OCI-LY1 (cell line): ENCODE measurements around the gene KRT12.

ENCODE experiments used
- H2AFZ ChIP-seq: fragments of 200-600 bp; sonication (generic), shearing (Covaris generic); 2 replicates; pipeline ENCODE4 v1.6.0; 2014; ENCODE audit warnings: antibody characterized with exemption, mild to moderate bottlenecking, low read length
- H3F3A ChIP-seq: fragments of 200-600 bp; sonication (generic), shearing (Covaris generic); 2 replicates; pipeline ENCODE4 v1.6.0; 2014; ENCODE audit warnings: mild to moderate bottlenecking, antibody characterized with exemption, low read length, moderate library complexity; ENCODE audit not compliant: insufficient read depth
- H3K27ac ChIP-seq: fragments of 200-600 bp; sonication (generic); 2 replicates; pipeline ENCODE4 v1.5.1; 2014; ENCODE audit warnings: low read length, mixed run types, mild to moderate bottlenecking, low read depth; ENCODE audit not compliant: poor library complexity, severe bottlenecking
- H3K27me3 ChIP-seq: fragments of 200-600 bp; sonication (generic); 2 replicates; pipeline ENCODE4 v1.6.0; 2014; ENCODE audit warnings: antibody characterized with exemption, mild to moderate bottlenecking, low read length, moderate library complexity; ENCODE audit not compliant: insufficient read depth
- H3K36me3 ChIP-seq: fragments of 200-600 bp; sonication (generic); 2 replicates; pipeline ENCODE4 v1.6.1; 2014; ENCODE audit warnings: mild to moderate bottlenecking, antibody characterized with exemption, low read length, moderate library complexity, mixed read lengths; ENCODE audit not compliant: insufficient read depth
- H3K4me1 ChIP-seq: fragments of 200-600 bp; sonication (generic); 2 replicates; pipeline ENCODE4 v1.5.1; 2014; ENCODE audit warnings: mild to moderate bottlenecking, low read length, moderate library complexity; ENCODE audit not compliant: insufficient read depth, severe bottlenecking
- H3K4me2 ChIP-seq: fragments of 200-600 bp; sonication (generic), shearing (Covaris generic); 2 replicates; pipeline ENCODE4 v1.6.1; 2014; ENCODE audit warnings: low read length
- H3K4me3 ChIP-seq: fragments of 200-600 bp; sonication (generic); 2 replicates; pipeline ENCODE4 v1.5.1; 2014; ENCODE audit warnings: low read length, low read depth, mild to moderate bottlenecking, mixed read lengths; ENCODE audit not compliant: poor library complexity, severe bottlenecking
- H3K79me2 ChIP-seq: fragments of 200-600 bp; shearing (Covaris generic); 2 replicates; pipeline ENCODE4 v1.6.1; 2016; ENCODE audit warnings: mixed run types, low read length, mixed read lengths; ENCODE audit not compliant: insufficient read depth
- H3K9ac ChIP-seq: fragments of 200-600 bp; sonication (generic), shearing (Covaris generic); 2 replicates; pipeline ENCODE4 v1.6.1; 2014; ENCODE audit warnings: mild to moderate bottlenecking, low read length, mixed read lengths
- H3K9me2 ChIP-seq: fragments of 200-600 bp; sonication (generic), shearing (Covaris generic); 2 replicates; pipeline ENCODE4 v1.6.1; 2014; ENCODE audit warnings: low read depth, mild to moderate bottlenecking, low read length, mixed read lengths
- H3K9me3 ChIP-seq: fragments of 200-600 bp; shearing (Covaris generic); 2 replicates; pipeline ENCODE4 v1.6.1; 2014; ENCODE audit warnings: low read length, mixed read lengths
- H4K20me1 ChIP-seq: fragments of 200-600 bp; sonication (generic), shearing (Covaris generic); 2 replicates; pipeline ENCODE4 v1.6.0; 2016; ENCODE audit warnings: mild to moderate bottlenecking, low read length; ENCODE audit not compliant: insufficient read depth
- EZH2 ChIP-seq: fragments of 200-600 bp; sonication (generic), shearing (Covaris generic); IDR thresholded peaks from 2 replicates; pipeline ENCODE4 v1.8.0; 2017; ENCODE audit warnings: borderline replicate concordance, mixed run types, mild to moderate bottlenecking, antibody characterized with exemption, low read length, moderate library complexity, mixed read lengths
- TF ChIP-seq, protein P1 (sequence below): fragments of 200-600 bp; sonication (generic), shearing (Covaris generic); IDR thresholded peaks from 2 replicates; pipeline ENCODE4 v1.5.1; 2017; ENCODE audit warnings: mild to moderate bottlenecking, antibody characterized with exemption, low read length, moderate library complexity, mixed read lengths

The KRT12 gene

DNA sequence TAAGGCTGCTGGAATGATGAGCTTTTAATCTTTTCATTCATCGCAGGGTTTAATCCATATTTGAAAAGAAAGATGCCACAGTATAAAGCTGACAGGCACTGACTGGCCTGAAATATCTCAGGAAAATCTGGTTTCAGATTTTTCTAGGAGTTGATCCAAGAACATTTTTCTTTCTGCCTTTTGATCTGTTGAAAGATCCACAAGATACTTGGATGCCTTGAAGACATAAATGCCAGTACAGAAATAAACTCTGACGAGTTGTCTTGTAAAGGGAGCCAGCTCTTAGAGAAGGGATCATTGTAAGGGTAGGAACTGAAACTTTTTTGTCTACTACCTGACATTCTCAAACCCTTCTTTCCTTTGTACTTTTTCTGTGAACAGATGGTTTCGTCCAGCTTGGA lies 43.4 kb upstream of the KRT12 start:
- no peaks in the 10 kb centered on the region; the same call in 1 of the 2 replicates for H3K27me3 ChIP-seq
- no peaks in the 10 kb centered on the region for H3K79me2 ChIP-seq
- H4K20me1 ChIP-seq = no peaks in the 10 kb centered on the region
- no peaks in the 10 kb centered on the region for H3K9me2 ChIP-seq
- TF ChIP-seq, protein P1, sequence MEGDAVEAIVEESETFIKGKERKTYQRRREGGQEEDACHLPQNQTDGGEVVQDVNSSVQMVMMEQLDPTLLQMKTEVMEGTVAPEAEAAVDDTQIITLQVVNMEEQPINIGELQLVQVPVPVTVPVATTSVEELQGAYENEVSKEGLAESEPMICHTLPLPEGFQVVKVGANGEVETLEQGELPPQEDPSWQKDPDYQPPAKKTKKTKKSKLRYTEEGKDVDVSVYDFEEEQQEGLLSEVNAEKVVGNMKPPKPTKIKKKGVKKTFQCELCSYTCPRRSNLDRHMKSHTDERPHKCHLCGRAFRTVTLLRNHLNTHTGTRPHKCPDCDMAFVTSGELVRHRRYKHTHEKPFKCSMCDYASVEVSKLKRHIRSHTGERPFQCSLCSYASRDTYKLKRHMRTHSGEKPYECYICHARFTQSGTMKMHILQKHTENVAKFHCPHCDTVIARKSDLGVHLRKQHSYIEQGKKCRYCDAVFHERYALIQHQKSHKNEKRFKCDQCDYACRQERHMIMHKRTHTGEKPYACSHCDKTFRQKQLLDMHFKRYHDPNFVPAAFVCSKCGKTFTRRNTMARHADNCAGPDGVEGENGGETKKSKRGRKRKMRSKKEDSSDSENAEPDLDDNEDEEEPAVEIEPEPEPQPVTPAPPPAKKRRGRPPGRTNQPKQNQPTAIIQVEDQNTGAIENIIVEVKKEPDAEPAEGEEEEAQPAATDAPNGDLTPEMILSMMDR = no peak
- TF ChIP-seq EZH2 = no peak
- no peak overlapping the region for H3K9ac ChIP-seq
- H3K9me3 ChIP-seq = no peaks in the 10 kb centered on the region
- H3K4me1 ChIP-seq = no peaks in the 10 kb centered on the region
- H3K4me2 ChIP-seq = no peak overlapping the region
- no peaks in the 10 kb centered on the region for H3K36me3 ChIP-seq
- no peak overlapping the region for H2AFZ ChIP-seq
- no peak overlapping the region for H3K4me3 ChIP-seq
- no peak overlapping the region for H3K27ac ChIP-seq
- H3F3A ChIP-seq = no peaks in the 10 kb centered on the region

DNA sequence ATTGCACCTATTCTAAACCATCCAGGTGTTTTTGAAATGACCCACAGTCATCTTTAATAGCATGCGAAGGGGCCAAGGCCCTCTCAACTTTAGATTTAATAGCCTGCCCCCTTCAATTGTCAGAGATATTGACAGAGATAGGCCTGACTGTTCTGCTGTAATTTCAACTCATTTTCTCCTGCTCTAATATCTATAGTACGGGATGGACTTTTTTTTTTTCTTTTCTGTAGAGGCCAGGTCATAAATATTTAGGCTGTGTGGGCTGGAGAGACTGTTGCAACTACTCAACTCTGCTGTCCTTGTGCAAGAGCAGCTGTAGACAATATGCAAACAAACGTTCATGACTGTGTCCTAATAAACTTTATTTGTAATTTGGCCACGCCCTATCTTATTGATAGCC lies 42.7 kb upstream of the KRT12 start:
- no peaks in the 10 kb centered on the region for H4K20me1 ChIP-seq
- H3K9ac ChIP-seq = no peak overlapping the region
- no peaks in the 10 kb centered on the region; the same call in 1 of the 2 replicates for H3K27me3 ChIP-seq
- H3K9me3 ChIP-seq = no peaks in the 10 kb centered on the region
- H2AFZ ChIP-seq = no peak overlapping the region
- H3K4me2 ChIP-seq = no peak overlapping the region
- H3F3A ChIP-seq = no peaks in the 10 kb centered on the region
- no peak overlapping the region for H3K4me3 ChIP-seq
- no peaks in the 10 kb centered on the region for H3K79me2 ChIP-seq
- no peaks in the 10 kb centered on the region for H3K9me2 ChIP-seq
- H3K36me3 ChIP-seq = no peaks in the 10 kb centered on the region
- TF ChIP-seq, protein P1 = no peak
- TF ChIP-seq EZH2 = no peak
- H3K4me1 ChIP-seq = no peaks in the 10 kb centered on the region
- H3K27ac ChIP-seq = no peak overlapping the region

DNA sequence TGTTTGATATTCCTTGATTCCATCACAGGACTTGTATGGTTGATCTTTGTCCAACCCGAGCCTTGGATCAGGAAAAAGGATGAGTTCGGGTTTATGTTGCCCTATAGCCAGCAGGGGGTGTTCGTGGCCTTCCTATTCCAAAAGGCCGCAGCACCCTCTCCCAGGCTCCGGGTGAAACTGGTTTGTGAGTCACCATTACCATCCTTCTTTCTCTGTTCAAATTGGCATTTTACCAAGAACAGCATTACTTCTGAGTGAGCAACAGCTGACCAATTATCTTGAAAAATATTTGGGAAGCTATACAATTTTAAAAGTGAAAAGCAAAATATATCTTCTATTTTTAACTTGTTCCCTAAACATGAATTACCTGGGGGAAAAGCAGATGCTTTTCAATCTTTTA lies 42.3 kb upstream of the KRT12 start:
- H3K27me3 ChIP-seq = no peaks in the 10 kb centered on the region; the same call in 1 of the 2 replicates
- H3K4me1 ChIP-seq = no peaks in the 10 kb centered on the region
- H3K4me2 ChIP-seq = no peak overlapping the region
- H3K9ac ChIP-seq = no peak overlapping the region
- no peaks in the 10 kb centered on the region for H3F3A ChIP-seq
- H2AFZ ChIP-seq = no peak overlapping the region
- H3K36me3 ChIP-seq = no peaks in the 10 kb centered on the region
- H3K9me3 ChIP-seq = no peaks in the 10 kb centered on the region
- H3K79me2 ChIP-seq = no peaks in the 10 kb centered on the region
- TF ChIP-seq EZH2 = no peak
- TF ChIP-seq, protein P1 = peak; percentile 73
- no peaks in the 10 kb centered on the region for H4K20me1 ChIP-seq
- no peak overlapping the region for H3K27ac ChIP-seq
- H3K9me2 ChIP-seq = no peaks in the 10 kb centered on the region
- no peak overlapping the region for H3K4me3 ChIP-seq
